Retina (tissue), 1 donor: ENCODE measurements around the gene CROCC.
"Not testable (repeated sequence)": the region's sequence is repeated elsewhere in the genome, so short reads cannot be mapped to it uniquely, and the experiment has no call there.

Experiments used
- DNase-seq: peaks from one replicate; pipeline ENCODE4 v3.0.0-alpha.2; 2016

Gene CROCC

DNA sequence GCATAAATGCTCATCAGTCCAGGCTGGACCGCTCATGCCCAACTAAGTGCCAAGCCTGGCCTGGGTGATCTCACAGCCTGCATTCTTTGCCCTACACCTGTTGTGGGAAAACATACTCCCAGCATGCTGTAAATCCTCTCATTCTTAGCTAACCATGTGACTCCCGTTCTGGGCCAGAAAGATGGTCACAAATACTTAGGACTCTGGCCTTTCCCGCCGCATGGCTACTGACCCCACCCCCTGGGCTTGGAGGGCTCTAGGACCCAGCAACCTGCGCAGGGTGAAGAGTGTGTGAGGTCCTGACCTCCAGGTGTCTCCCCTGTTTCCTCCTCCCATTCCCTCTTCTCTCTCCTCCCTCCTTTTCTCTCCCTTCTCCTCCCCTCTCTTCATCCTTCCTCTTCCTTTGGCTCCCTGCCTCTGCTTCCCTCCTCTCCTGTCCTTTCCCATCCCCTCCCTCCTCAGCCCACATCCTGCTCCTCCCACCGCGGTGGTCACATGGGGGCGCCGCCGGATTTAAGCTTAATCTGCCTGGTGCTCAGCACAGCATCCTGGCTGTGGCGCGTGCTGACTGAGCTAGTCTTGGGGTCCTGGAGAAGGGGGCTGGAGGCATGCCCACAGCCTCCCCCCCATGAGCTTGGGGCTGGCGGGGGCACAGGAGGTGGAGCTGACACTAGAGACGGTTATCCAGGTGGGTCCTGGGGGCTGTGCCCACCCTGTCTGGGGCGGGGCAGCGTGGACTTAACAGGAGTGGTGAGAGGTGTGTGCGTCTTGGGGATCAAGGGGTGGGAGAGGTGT lies at the start of gene CROCC:
Gene CROCC, plus strand, starts transcription at position 541 of the 795 bp plus-strand sequence. Its CDS starts 88 bp downstream, at position 629.
- DNase-seq, result peak; percentile 78

GRCh38 chr1:16872152-16873075 lies 49.3 kb upstream of the CROCC start:
- DNase-seq, result peak; percentile 90

- DNase-seq, result peak; percentile 78
Measured at GRCh38 chr1:16873076-16873879, 48.5 kb upstream of the CROCC start.

GRCh38 chr1:16874968-16875765 lies 46.6 kb upstream of the CROCC start:
- DNase-seq, result not testable (repeated sequence)

GRCh38 chr1:16881742-16882141 lies 40.0 kb upstream of the CROCC start:
- DNase-seq, result not testable (repeated sequence)

DNA sequence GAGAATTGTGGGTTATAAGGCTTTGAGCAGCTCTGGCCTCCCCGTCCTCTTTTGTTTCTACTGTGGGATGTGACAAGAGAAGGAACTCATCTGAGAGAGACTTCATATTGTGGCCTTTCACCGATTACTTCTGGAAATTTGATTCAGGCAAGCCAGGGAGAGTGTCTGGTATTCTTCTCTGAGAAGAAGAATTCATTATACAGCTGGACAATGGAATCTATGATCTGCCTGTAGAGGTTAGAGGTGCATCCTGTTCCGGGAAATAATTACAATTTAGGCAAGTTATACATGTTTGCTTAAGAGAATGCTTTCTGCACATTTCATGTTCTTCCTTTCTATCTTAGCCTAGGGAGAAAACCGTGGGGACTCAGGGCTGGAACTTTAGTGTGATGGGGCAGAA lies 38.7 kb upstream of the CROCC start:
- no peak for DNase-seq

GRCh38 chr1:16884487-16884886 lies 37.2 kb upstream of the CROCC start:
- DNase-seq, result not testable (repeated sequence)

DNA sequence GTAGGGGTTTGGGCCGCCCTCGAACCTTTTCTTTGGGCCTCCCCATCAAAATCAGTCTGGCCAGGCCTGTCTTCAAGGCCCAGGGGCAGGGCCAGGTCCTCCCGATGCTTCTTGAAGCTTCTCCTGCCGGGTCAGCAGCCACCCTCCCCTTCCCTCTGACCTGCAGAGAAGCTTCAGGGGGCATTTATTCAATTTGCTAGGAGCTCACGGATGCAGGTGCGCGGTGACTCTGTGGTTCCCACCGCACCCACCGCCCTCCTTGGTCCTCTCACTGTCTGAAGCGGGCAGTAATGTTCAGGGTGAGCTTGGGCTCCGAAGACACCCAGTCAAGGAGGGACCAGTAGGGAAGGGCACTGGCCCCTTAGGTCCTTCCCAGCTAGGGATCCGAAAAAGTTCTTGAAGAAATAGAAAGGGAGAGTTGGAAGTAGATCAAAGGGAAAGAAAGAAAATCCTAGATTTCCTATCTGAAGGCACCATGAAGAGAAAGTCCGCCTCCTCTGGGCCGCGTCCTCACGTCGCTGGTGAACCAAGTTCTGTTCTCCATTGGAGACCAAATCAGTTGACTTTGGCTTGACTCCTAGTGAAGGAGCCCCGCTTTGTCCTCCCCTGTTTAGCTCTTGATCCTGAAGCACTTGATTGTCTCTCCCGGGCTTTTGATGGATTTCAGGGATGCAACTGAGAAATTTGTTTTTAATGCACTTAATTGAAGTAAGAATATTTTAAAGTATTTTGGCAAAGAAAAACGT lies 34.7 kb upstream of the CROCC start:
- no peak for DNase-seq

DNA sequence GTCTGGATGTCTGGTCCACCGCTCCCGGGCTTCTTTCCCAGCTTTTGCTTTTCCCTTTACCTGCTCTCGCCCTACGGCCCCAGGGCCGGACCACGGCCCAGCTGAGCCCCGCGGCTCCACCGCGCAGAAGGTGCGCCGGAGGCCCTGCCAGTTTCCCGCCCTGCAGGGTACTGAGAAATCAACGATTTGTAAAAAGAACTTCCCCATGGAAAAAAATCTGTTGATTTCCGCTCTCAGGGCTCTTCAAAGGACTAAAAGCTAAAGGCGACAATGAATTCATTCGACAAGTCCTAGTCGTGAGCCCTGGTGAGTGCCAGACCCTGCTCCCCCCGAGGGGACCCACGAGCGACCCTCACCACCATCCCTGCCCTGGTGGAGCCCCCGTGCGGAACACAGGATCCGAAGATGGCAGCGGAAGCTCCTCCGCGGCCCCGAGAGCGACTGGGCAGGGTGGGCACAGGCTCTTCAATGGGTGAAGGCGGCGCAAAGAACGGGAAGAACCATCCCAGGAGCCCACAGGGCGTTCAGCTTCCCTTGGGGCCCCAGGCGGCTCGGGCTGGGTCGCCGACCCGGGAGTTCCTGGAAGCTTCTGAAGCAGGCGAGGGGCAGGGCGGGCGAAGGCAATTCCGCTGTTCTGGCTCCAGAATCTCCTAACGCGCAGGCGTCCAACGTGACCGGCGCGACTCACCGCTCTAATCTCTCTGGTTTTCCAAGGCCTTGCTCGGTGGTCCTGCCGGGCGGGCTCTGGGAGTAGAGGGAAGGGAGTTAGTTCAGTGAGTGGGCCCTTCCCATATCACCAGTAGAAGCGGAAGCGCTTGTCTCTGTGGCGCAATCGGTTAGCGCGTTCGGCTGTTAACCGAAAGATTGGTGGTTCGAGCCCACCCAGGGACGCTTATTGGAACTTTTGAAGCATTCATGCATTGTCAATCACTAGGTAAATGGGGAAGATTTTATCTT lies 32.6 kb upstream of the CROCC start:
- peak; percentile 93 for DNase-seq

GRCh38 chr1:16890539-16891021 lies 31.2 kb upstream of the CROCC start:
- DNase-seq, result not testable (repeated sequence)

GRCh38 chr1:16891057-16891456 lies 30.7 kb upstream of the CROCC start:
- DNase-seq, result not testable (repeated sequence)

GRCh38 chr1:16892978-16893525 lies 28.7 kb upstream of the CROCC start:
- DNase-seq, result not testable (repeated sequence)

GRCh38 chr1:16893796-16894195 lies 27.9 kb upstream of the CROCC start:
- DNase-seq, result not testable (repeated sequence)

DNA sequence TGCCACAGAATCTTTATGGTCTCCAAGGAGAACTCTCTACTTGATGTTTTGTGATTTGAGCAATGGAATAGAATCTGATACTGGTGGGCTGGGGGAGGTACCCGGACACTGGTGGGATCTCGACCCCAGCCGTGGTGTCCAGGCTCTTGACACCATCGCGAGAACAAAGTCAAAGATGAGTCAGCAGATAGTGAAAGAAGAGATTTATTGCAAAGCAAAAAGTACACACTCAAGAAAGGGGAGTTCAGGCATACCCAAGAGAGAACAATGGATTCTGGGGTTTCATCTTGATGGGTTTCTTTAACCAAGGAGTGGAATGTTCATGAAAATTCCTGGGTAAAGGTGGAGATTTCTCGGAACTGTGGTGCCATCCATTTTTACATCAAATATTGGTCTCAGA lies 27.4 kb upstream of the CROCC start:
- DNase-seq, result not testable (repeated sequence)

GRCh38 chr1:16895233-16895597 lies 26.5 kb upstream of the CROCC start:
- DNase-seq, result not testable (repeated sequence)

DNA sequence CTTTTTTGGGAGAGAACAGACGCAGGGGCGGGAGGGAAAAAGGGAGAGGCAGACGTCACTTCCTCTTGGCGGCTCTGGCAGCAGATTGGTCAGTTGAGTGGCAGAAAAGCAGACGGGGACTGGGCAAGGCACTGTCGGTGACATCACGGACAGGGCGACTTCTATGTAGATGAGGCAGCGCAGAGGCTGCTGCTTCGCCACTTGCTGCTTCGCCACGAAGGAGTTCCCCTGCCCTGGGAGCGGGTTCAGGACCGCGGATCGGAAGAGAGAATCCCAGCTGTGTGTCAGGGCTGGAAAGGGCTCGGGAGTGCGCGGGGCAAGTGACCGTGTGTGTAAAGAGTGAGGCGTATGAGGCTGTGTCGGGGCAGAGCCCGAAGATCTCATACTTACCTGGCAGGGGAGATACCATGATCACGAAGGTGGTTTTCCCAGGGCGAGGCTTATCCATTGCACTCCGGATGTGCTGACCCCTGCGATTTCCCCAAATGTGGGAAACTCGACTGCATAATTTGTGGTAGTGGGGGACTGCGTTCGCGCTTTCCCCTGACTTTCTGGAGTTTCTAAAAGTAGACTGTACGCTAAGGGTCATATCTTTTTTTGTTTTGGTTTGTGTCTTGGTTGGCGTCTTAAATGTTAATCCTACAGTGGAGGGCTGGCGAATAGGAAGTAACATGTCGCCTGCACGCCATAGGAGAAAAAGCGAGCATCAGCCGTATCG lies 26.0 kb upstream of the CROCC start, which contains the start of gene RNU1-2:
Gene RNU1-2, plus strand, starts transcription at position 383 of the 718 bp plus-strand sequence.
- peak; percentile 93 for DNase-seq

- peak; percentile 73 for DNase-seq
Measured at GRCh38 chr1:16896316-16897055, 25.2 kb upstream of the CROCC start.

GRCh38 chr1:16897653-16898052 lies 24.1 kb upstream of the CROCC start:
- not testable (repeated sequence) for DNase-seq
